ENCODE data around the gene AKAP1. TPM values are rescaled to one million over a fixed set of nuclear protein-coding genes. Genes with fewer than 3 reads are reported as not detected.

The AKAP1 gene
- total RNA-seq, 4 donors from 2014 or later, result 31.0 to 36.9 (median 36.3) TPM

GRCh38 chr17:57044976-57045867 lies 39.8 kb upstream of the AKAP1 start:
- TF ChIP-seq CTCF (IDR thresholded peaks at IDR 0.05; ENCODE audit: low read depth), result no peak

GRCh38 chr17:57045868-57046704 lies 39.0 kb upstream of the AKAP1 start:
- TF ChIP-seq CTCF (IDR thresholded peaks at IDR 0.05; ENCODE audit: low read depth), result no peak

DNA sequence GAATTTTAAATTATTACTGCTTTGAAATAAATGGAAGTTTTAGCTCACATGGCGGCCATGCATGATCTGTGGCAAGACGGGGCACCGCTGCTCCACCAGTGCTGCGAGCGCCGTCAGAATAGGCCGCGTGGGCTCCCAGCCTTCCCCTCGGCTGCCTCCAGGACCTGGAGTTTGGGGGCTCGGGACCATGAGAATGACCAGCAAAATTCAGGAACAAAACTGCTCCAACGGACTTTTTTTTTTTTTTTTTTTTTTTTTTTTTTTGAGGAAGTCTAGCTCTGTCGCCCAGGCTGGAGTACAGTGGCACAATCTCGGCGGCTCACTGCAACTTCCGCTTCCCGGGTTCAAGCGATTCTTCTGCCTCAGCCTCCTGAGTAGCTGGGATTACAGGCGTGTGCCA lies 38.3 kb upstream of the AKAP1 start:
- no peak for TF ChIP-seq CTCF (IDR thresholded peaks at IDR 0.05; ENCODE audit: low read depth)

DNA sequence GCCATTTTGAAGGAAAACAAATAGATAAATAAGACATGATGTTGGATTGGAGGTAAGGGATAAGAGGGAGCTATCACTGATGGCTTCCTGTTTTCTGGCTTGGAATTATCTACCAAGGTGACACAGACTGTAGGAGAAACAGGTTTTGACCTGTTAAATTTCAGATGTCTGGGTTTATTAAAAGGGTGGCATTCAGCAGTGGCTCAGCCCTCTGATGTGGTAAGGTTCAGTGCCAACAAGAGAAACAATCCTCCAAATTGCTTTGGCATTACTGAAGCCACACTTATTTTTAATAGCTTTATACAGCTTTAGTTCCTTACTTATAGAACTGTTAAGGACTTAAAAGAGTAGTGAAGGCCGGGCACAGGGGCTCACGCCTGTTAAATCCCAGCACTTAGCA lies 37.0 kb upstream of the AKAP1 start:
- no peak for TF ChIP-seq CTCF (IDR thresholded peaks at IDR 0.05; ENCODE audit: low read depth)

- no peak for TF ChIP-seq CTCF (IDR thresholded peaks at IDR 0.05; ENCODE audit: low read depth)
Measured at GRCh38 chr17:57050306-57050705, 34.7 kb upstream of the AKAP1 start.

DNA sequence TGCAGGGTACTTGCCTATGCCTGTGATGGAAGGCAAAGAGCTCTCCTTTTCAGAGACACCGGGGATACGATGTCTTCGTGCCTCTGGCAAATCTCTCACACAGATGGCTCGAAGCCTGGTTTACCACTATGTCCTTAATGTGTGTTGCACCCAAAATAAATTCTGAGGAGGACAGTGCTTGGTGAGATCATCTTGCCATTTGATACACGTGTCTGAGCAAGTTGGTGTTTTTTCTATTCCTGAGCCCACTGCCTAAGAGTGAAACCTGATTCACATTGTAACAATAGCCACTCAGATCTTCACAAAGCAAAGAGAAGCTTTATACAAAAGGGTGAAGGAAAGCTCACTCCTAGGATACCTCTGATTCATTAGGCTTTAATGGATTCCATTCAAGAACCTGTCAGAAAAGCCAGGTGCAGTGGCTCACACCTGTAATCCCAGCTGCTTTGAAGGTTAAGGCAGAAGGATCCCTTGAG lies 33.1 kb upstream of the AKAP1 start:
- TF ChIP-seq CTCF (IDR thresholded peaks at IDR 0.05; ENCODE audit: low read depth), result no peak

GRCh38 chr17:57062865-57063264 lies 22.2 kb upstream of the AKAP1 start:
- no peak for TF ChIP-seq CTCF (IDR thresholded peaks at IDR 0.05; ENCODE audit: low read depth)
